Measurements from ENCODE around the gene LSP1. TPM values are rescaled to one million over a fixed set of nuclear protein-coding genes. Genes with fewer than 3 reads are reported as not detected.
"Not testable (repeated sequence)": the region's sequence is repeated elsewhere in the genome, so short reads cannot be mapped to it uniquely, and the experiment has no call there.

Gene LSP1
- total and polyA plus RNA-seq, 10 donors = 136 to 422 (median 335) TPM

DNA sequence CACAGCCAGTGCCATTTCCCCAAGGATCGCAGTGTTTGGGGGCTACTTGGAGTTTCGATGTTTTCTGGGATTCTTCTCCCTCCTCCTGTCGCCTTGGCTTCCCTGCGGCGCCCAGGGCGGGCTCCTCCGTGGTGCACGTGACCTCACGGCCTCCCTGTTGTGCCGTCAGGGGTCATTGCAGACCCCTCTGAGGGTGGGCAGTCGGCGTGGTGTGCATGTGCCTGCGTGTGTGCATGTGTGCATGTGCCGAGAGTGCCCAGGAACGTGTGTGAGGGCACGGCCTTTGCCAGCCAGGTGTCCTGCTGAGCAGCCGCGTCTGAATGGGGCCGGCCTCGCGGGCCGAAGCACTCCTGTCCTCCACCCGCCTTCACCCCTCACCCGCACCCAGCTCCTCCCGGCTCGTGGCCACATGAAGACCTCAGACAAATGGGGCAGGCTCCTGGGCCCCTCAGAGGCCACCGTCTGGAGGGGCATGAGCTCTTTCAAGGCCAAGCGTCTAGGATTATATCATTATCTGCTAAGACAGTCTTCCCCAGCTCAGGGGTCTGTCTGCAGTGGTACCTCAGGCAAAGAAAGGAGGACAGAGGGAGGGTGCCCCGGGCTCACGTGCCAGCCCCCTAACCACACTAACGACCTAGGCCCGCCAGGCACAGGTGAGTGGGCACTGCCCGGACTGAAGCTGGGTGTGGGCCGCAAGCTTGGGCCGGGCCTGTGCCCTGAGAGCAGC is 84.9 kb downstream of the LSP1 start:
- TF ChIP-seq, protein P1, sequence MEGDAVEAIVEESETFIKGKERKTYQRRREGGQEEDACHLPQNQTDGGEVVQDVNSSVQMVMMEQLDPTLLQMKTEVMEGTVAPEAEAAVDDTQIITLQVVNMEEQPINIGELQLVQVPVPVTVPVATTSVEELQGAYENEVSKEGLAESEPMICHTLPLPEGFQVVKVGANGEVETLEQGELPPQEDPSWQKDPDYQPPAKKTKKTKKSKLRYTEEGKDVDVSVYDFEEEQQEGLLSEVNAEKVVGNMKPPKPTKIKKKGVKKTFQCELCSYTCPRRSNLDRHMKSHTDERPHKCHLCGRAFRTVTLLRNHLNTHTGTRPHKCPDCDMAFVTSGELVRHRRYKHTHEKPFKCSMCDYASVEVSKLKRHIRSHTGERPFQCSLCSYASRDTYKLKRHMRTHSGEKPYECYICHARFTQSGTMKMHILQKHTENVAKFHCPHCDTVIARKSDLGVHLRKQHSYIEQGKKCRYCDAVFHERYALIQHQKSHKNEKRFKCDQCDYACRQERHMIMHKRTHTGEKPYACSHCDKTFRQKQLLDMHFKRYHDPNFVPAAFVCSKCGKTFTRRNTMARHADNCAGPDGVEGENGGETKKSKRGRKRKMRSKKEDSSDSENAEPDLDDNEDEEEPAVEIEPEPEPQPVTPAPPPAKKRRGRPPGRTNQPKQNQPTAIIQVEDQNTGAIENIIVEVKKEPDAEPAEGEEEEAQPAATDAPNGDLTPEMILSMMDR (IDR thresholded peaks at IDR 0.05 in 8 of 11, conservative IDR thresholded peaks at IDR 0.05 in 3 of 11) = no peak
- TF ChIP-seq POLR2AphosphoS5 (IDR thresholded peaks at IDR 0.05) (no peak), POLR2A (IDR thresholded peaks at IDR 0.05) (no peak)
- DNase-seq = peak; percentile 62
- 84 to 90% (median 86%) methylated on average over 16 to 35 of the region's 35 CpGs for WGBS, 5 donors
- no peak overlapping the region for H3K4me3 ChIP-seq
- H3K9me3 ChIP-seq = no peaks in the 10 kb centered on the region
- intact Hi-C loops (cut with DNase I; ENCODE audit: low total_unique reads) = no loop called here
- no peaks in the 10 kb centered on the region for H3K36me3 ChIP-seq
- peaks cover 0 to 9% (median 6%) of the 10 kb centered on the region in 6 donors for H3K4me1 ChIP-seq
- peaks cover 0 to 19% (median 0%) of the 10 kb centered on the region in 7 donors for H3K27me3 ChIP-seq (replicated peaks in 1 of 7)
- no peak overlapping the region for H3K27ac ChIP-seq

DNA sequence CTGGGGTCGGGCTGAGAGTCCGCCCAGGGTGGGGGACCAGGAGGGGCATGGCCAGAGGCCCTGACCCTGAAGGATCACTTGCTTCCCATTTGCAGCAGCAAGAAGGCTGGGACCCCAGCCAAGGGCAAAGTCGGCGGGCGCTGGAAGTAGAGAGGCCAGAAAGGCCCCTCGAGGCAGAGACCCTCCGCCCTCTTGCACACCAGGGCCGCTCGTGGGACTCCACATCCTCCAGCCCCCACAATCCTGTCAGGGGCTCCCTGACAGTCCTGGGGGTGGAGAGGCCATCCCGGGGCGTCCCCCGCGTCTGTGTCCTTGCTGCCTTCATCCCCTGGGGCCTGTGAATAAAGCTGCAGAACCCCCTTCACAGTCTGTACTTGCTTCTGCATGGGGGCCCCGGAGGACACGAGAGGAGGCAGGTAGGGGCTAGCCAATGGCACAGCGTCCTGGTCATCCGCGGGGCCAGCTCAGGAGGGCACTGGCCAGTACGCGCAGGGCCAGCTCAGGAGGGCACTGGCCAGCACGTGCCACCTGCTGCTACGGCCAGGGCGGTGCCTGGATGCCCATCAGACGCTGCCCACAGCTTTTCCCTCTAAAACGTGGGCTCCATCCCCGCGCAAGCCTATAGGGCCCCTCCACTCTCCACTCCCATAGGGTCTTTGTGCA is 85.6 kb downstream of the LSP1 start:
- no peaks in the 10 kb centered on the region for H3K9me3 ChIP-seq
- no peak for TF ChIP-seq POLR2AphosphoS5 (IDR thresholded peaks at IDR 0.05)
- 80 to 86% (median 81%) methylated on average over 15 to 27 of the region's 27 CpGs for WGBS, 5 donors
- intact Hi-C loops (cut with DNase I; ENCODE audit: low total_unique reads) = no loop called here
- peaks cover 0 to 19% (median 0%) of the 10 kb centered on the region in 7 donors for H3K27me3 ChIP-seq (replicated peaks in 1 of 7)
- H3K36me3 ChIP-seq = no peaks in the 10 kb centered on the region
- H3K4me1 ChIP-seq = peaks cover 0 to 9% (median 6%) of the 10 kb centered on the region in 6 donors
- H3K4me3 ChIP-seq = no peak overlapping the region
- no peak overlapping the region for H3K27ac ChIP-seq
- peak; percentile 67 for DNase-seq

DNA sequence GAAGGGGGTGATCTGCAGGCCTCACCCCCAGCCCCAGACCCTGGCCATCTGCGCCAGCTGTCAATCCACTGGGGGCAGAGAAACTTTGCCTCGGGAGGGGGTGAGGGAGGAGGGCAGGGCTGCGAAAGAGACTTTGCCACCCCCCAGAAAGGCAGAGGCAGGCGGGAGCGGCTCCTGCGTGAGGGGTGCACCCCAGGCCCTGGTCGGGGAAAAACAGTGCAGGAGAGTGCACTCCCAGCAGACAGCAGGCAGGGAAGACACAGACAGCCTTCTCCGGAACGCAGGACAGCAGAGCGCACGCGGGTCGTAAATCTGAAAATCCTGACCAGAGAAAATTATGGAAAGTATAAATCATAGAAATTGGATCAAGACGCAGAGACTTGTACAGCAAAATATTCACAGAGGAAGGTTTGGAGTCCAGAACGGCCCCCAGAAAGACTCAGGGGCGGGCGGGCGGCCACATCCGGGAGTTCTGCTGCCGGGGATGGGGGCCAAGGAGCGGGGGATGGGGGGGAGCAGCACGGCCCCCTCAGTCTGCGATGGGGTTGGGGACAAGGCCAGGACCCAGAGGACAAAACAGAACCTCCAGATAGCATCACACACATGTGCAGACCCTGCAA is 86.2 kb downstream of the LSP1 start:
- Histone ChIP-seq H3K27me3 (replicated peaks in 1 of 7) (peaks cover 0 to 19% (median 0%) of the 10 kb centered on the region in 7 donors), H3K36me3 (no peaks in the 10 kb centered on the region), H3K27ac (no peak overlapping the region), H3K9me3 (no peaks in the 10 kb centered on the region), H3K4me3 (no peak overlapping the region), H3K4me1 (peaks cover 0 to 9% (median 6%) of the 10 kb centered on the region in 6 donors)
- intact Hi-C loops (cut with DNase I; ENCODE audit: low total_unique reads) = no loop called here
- peak; percentile 39 for DNase-seq
- TF ChIP-seq POLR2AphosphoS5 (IDR thresholded peaks at IDR 0.05) = no peak
- TF ChIP-seq POLR2A (IDR thresholded peaks at IDR 0.05) = no peak
- TF ChIP-seq, protein P1 (IDR thresholded peaks at IDR 0.05 in 8 of 11, conservative IDR thresholded peaks at IDR 0.05 in 3 of 11) = no peak
- WGBS, 5 donors = 18 to 23% (median 20%) methylated on average over 22 to 23 of the region's 23 CpGs

DNA sequence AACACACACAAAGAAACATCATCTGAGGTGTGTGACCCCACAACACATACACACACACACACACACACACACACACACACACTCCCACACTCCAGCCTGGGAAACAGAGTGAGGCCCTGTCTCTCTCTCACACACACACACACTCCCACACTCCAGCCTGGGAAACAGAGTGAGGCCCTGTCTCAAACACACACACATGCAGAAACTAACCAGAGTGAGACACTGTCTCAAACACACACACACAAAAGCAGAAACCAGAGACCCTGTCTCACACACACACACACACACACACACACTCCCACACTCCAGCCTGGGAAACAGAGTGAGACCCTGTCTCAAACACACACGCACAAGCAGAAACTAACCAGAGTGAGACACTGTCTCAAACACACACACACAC is 86.9 kb downstream of the LSP1 start:
- DNase-seq = peak; percentile 41
- 80 to 92% (median 87%) methylated on average over 1 of the region's 1 CpG for WGBS, 5 donors
- H3K4me1 ChIP-seq; H3K27ac ChIP-seq; intact Hi-C loops (cut with DNase I; ENCODE audit: low total_unique reads); H3K36me3 ChIP-seq; H3K4me3 ChIP-seq; H3K9me3 ChIP-seq: not testable (repeated sequence)
- peaks cover 0 to 19% (median 0%) of the 10 kb centered on the region in 7 donors for H3K27me3 ChIP-seq (replicated peaks in 1 of 7)

Small RNA genes within 50 kb of the gene (microRNA-seq; reads per million reads assigned to microRNA genes)
- gene MIR4298 (0 reads per million in 3 donors), gene MIR7847 (0 to 0.35 (median 0) reads per million in 3 donors)

Small RNA genes within 50 kb of the gene (small RNA-seq; reads per million reads assigned to genes)
- 0 reads per million in 4 donors for gene AC051649.1
- gene MIR4298 = 0 reads per million in 4 donors

Other genes starting within 250 kb of the LSP1 start
- not detected for gene KRTAP5-3, start 244.6 kb upstream of the LSP1 start, total RNA-seq
- gene KRTAP5-3, start 244.6 kb upstream of the LSP1 start, polyA plus RNA-seq = not detected
- not detected for gene KRTAP5-4, start 230.9 kb upstream of the LSP1 start, total RNA-seq
- not detected for gene KRTAP5-4, start 230.9 kb upstream of the LSP1 start, polyA plus RNA-seq
- not detected for gene KRTAP5-5, start 223.3 kb upstream of the LSP1 start, total RNA-seq
- not detected for gene KRTAP5-5, start 223.3 kb upstream of the LSP1 start, polyA plus RNA-seq
- gene KRTAP5-6, start 155.9 kb upstream of the LSP1 start, total RNA-seq = not detected
- not detected for gene KRTAP5-6, start 155.9 kb upstream of the LSP1 start, polyA plus RNA-seq
- gene IFITM10, start 102.5 kb upstream of the LSP1 start, total RNA-seq = 10 to 100 TPM in 2 of 7 donors, 1 to 10 TPM in 5; 6.7 to 41.6 (median 8.2) TPM
- 1 to 10 TPM in 2 of 3 donors, under 1 TPM in 1; 0.80 to 6.9 (median 2.4) TPM for gene IFITM10, start 102.5 kb upstream of the LSP1 start, polyA plus RNA-seq
- 1,000 to 10,000 TPM in 2 of 7 donors, 100 to 1,000 TPM in 5; 653 to 1,234 (median 749) TPM for gene CTSD, start 89.2 kb upstream of the LSP1 start, total RNA-seq
- gene CTSD, start 89.2 kb upstream of the LSP1 start, polyA plus RNA-seq = 1,000 to 10,000 TPM in 1 of 3 donors, 100 to 1,000 TPM in 2; 289 to 1,120 (median 418) TPM
- not detected for gene SYT8, start 18.1 kb upstream of the LSP1 start, total RNA-seq
- gene SYT8, start 18.1 kb upstream of the LSP1 start, polyA plus RNA-seq = under 1 TPM in 1 of 3 donors, not detected in 2; 0.83 TPM
- 1 to 10 TPM; 2.3 to 8.6 (median 5.2) TPM for gene TNNI2, start 14.1 kb upstream of the LSP1 start, total RNA-seq
- gene TNNI2, start 14.1 kb upstream of the LSP1 start, polyA plus RNA-seq = 10 to 100 TPM in 2 of 3 donors, 1 to 10 TPM in 1; 7.3 to 21.8 (median 13.0) TPM
- gene PRR33, start 38.8 kb downstream of the LSP1 start, total RNA-seq = not detected
- gene PRR33, start 38.8 kb downstream of the LSP1 start, polyA plus RNA-seq = under 1 TPM; 0.03 to 0.64 (median 0.20) TPM
- gene TNNT3, start 66.6 kb downstream of the LSP1 start, total RNA-seq = 1 to 10 TPM in 5 of 7 donors, under 1 TPM in 1, not detected in 1; 0.97 to 4.9 (median 1.9) TPM
- 1 to 10 TPM in 2 of 3 donors, under 1 TPM in 1; 0.64 to 4.4 (median 3.5) TPM for gene TNNT3, start 66.6 kb downstream of the LSP1 start, polyA plus RNA-seq
- 10 to 100 TPM; 32.5 to 75.2 (median 44.5) TPM for gene MRPL23, start 94.2 kb downstream of the LSP1 start, total RNA-seq
- gene MRPL23, start 94.2 kb downstream of the LSP1 start, polyA plus RNA-seq = 100 to 1,000 TPM in 2 of 3 donors, 10 to 100 TPM in 1; 58.7 to 160 (median 122) TPM
- gene H19, start 144.8 kb downstream of the LSP1 start, total RNA-seq = 100 to 1,000 TPM in 3 of 7 donors, 10 to 100 TPM in 4; 21.0 to 620 (median 79.7) TPM
- 100 to 1,000 TPM in 2 of 3 donors, 10 to 100 TPM in 1; 10.1 to 104 (median 101) TPM for gene H19, start 144.8 kb downstream of the LSP1 start, polyA plus RNA-seq